HG02970 (cell line): Measurements from ENCODE around the gene UBE2L3.
"Not testable (repeated sequence)": the region's sequence is repeated elsewhere in the genome, so short reads cannot be mapped to it uniquely, and the experiment has no call there.

Source experiments
- ATAC-seq: cut with Tn5 transposase; IDR thresholded peaks from one replicate; pipeline ENCODE4 v1.9.1; 2021; ENCODE audit warnings: mild to moderate bottlenecking, moderate library complexity, moderate number of reproducible peaks; ENCODE audit not compliant: unreplicated experiment, low FRiP score

Gene UBE2L3

DNA sequence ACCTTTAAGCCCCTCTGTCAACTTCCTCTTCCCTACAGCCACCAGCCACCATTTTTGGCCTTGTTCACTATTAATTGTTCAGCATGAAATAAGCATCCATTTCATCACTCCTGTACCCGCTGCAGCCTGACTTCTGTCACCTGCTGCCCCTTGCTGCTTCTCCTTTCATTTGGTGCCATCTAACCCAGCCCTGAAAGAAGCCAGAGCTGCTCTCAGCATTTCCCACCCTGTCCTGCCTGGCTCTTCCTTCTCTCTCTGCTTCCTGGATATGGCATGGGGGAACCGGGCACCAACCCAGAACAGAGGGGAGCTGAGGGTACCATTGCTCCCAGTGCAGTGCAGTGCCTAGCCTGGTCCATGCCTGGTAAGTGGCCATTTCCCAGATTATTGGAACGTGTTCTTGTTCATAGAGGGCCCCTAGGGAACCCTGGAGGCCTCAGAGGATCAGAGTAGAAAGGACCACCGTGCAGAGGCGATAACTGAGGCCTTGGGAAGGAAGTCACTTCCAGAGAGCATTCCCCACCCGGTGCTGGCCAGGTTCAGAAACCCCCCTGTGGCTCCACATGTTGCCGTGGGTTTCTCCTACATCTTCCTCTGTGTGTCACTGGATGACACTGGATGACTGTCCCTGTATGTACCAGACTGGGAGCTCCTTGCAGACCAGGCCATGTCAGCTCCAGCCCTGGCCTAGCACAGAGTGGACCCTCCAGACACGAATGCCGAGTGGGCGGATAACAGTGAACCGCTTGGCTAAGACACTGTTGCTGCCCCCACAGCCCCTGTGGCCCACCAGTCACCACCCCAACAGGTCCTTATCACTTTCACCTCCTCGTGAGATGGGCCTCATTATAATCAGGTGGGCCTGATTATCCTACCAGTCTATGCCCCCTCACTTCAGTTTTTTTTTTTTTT is 57.6 kb downstream of the UBE2L3 start:
- ATAC-seq = no peak

GRCh38 chr22:21626073-21626734 is 58.7 kb downstream of the UBE2L3 start:
- no peak for ATAC-seq

- no peak for ATAC-seq
These were observed 59.4 kb downstream of the UBE2L3 start for GRCh38 chr22:21626735-21627469.

DNA sequence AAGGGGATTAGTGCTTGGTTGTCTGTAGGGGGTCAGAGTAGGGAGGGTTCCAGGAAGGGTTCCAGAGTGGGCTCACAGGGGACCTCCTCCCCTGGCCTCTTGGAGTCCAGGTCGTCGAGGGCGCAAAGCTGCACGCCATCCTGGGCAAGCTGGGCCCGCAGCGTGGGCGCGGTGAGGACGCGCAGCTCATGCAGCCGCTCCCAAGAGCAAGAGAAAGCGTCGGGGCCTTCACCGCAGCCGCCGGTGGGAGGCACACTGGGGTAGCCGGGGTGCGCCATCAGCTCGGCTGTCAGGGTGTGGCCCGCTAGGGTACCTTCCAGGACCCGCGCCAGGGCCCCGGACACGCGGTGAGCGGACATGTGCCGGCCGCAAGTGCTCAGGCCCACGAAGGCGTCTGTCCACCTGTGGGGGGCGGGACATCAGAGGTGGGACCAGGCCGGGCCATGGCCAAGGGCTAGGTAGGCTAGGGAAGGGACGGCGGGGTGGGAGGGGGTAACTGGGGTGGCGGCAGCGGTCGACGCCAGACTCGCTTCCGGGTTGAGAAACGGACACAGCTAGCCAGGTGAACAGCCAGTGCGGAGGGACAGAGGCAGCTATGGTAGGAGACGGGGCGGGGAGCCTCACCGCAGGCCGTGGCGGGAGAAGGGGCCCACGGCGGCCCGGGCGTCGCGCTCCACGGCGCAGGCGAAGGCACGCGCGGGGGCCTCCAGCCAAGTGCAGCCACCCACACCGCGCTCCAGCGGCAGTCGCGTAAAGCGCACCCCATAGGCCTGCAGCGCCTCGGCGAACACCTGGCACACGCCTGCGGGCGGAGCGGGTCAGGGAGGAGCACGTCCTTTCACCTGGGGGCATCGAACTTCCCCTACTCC is 61.1 kb downstream of the UBE2L3 start:
- peak; percentile 4 for ATAC-seq

GRCh38 chr22:21629255-21630149 is 62.0 kb downstream of the UBE2L3 start, which contains the start of gene YDJC:
YDJC (minus strand) TSS chr22:21630022; CDS start chr22:21630014, 8 bp downstream.
- ATAC-seq = peak; percentile 75

GRCh38 chr22:21631025-21631424 is 63.5 kb downstream of the UBE2L3 start:
- ATAC-seq = no peak

DNA sequence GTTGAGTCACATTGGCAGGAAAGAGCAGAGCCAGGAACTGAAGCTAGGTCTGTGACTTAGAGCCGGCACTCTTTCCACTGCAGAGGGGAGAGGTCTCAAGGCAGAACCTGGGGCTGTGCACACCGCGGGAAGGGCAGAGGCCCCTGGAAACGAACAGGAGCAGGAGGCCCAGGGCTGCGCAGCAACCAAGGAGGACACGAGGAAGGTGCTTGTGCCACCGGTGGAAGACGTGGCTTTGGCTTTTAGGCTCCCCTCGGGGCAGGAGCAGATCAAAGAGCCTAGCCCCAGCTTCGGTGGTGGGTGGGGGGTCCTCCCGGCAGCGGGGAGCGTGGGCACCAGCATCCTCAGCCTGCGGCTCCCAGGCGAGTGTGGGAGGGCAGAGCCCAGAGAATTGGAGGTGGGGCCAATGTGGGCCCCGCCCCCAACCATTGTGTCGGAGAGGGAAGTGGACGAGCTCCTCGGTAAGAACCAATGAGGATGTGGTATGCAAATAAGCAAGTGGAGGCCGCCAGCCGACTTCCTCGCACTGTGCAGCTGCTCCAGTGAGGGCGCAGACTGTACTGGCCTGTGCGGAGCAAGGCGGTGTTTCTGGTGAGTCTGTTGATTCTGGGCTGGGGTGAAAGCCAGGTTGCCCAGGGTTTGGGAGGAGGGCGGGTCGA is 64.9 kb downstream of the UBE2L3 start, which contains the start of gene CCDC116:
Gene CCDC116, plus strand, starts transcription at position 524 of the 659 bp plus-strand sequence. CDS start 422 bp downstream, outside the sequence.
- no peak for ATAC-seq

DNA sequence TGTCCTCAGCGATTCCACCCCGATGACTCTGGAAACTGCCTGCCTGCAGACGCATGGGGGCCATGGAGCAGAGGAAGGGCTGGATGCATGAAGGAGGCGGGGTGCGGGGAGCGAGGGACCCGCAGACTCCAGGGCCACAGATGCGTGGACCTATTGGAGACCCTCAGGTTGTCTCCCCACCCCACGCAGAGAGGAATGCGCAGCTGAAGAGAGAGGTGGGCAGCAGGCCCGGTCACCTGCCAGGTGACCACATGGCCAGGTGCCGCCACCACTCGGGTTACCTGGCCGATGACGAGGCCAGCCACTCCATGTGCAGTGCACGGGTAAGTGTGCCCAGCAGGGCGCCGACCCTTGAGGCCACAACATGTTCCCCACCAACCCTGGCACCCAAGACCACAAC is 65.4 kb downstream of the UBE2L3 start:
- ATAC-seq = no peak

- no peak for ATAC-seq
These were observed 66.0 kb downstream of the UBE2L3 start for GRCh38 chr22:21633481-21633880.

- no peak for ATAC-seq
These were observed 66.6 kb downstream of the UBE2L3 start for GRCh38 chr22:21634081-21634480.

- ATAC-seq = no peak
These were observed 67.3 kb downstream of the UBE2L3 start for GRCh38 chr22:21634844-21635243.

GRCh38 chr22:21635771-21636510 is 68.4 kb downstream of the UBE2L3 start:
- no peak for ATAC-seq

DNA sequence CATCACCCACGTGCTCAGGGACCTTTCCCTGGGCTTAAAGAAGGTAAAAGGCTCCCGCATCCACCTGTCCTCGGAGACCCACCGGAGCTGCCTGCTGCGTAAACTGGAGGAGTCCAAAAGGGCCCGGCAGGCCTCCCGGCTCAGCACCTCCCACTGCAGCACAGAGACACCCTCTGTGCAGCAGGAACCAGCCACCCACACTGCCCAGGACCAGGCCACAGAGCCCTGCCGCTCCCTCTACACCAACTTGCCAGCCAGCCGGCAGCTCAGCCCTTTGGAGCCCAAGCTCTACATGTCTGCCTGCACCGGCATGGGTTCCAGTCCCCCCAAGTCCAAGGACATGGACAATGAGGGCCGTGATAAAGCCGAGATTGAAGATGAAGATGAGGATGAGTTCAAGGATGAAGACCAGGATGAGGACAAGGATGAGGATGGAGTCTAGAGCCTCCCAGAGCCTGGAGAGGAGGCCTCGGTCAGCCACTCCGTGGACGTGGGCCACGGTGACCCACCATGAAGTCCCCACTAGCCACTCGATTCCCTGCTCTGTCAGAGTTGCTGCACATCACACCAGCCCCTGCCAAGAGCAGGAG is 69.2 kb downstream of the UBE2L3 start:
- ATAC-seq = no peak

GRCh38 chr22:21637450-21637849 is 69.9 kb downstream of the UBE2L3 start:
- ATAC-seq = not testable (repeated sequence)

- ATAC-seq = no peak
These were observed 71.8 kb downstream of the UBE2L3 start for GRCh38 chr22:21639359-21639758.

DNA sequence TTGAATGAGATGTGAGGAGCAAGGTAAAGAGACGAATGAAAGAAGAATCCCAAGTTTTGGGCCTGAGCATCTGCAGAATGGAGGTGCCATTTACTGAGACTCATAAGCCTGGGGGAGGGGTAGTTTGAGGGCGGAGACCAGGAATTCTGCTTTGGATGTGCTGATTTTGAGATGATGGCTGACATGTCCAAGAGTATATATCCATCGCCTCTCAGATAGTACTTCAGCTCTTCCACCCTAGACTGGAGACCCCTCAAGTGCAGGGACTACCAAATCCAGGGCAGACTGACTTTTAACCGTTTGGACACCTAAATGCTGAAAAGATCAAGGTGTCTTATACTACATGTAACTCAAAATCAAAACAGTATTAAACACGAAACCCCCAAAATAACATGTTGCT is 73.3 kb downstream of the UBE2L3 start:
- ATAC-seq = no peak

DNA sequence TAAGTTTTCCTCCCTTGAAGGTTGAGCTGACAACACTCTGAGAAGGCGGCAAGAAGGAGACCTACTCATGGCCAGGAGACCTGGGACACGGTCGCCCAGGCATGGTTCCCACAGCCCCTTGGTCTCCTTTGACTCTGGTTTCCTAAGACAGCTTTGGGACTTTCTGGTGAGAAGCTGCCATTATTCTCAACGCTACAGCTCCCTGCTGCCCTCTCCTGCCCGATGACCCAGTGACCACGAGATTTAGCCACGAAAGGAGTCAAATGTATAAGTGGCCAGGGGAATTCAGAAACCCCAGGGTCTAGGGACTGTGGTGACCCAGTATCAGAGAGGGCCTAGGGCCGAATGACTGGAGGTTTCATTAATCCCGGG is 73.9 kb downstream of the UBE2L3 start:
- ATAC-seq = peak; percentile 15
